ENCODE measurements around the gene PPIG.
"Not testable (repeated sequence)": the region's sequence is repeated elsewhere in the genome, so short reads cannot be mapped to it uniquely, and the experiment has no call there.

DNA sequence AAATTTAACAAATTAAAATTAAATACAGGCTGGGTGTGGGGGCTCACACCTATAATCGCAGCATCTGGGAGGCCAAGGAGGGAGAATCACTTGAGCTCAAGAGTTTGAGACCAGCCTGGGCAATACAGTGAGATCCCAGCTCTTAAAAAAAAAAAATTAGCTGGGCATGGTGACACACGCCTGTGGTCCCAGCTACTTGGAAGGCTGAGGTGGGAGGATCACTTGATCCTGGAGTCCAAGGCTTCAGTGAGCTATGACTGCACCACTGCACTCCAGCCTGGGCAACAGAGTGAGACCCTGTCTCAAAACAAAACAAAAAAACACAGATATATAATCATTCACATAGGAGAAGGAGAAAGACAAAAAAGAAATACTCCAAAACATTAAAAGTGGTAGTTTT, 44.7 kb upstream of the PPIG start:
- not testable (repeated sequence) for TF ChIP-seq POLR2A (IDR thresholded peaks at IDR 0.05; ENCODE audit: extremely low read depth, insufficient read length); MYC (IDR thresholded peaks at IDR 0.05; ENCODE audit: low read depth, low read length)
- TF ChIP-seq, protein P1, sequence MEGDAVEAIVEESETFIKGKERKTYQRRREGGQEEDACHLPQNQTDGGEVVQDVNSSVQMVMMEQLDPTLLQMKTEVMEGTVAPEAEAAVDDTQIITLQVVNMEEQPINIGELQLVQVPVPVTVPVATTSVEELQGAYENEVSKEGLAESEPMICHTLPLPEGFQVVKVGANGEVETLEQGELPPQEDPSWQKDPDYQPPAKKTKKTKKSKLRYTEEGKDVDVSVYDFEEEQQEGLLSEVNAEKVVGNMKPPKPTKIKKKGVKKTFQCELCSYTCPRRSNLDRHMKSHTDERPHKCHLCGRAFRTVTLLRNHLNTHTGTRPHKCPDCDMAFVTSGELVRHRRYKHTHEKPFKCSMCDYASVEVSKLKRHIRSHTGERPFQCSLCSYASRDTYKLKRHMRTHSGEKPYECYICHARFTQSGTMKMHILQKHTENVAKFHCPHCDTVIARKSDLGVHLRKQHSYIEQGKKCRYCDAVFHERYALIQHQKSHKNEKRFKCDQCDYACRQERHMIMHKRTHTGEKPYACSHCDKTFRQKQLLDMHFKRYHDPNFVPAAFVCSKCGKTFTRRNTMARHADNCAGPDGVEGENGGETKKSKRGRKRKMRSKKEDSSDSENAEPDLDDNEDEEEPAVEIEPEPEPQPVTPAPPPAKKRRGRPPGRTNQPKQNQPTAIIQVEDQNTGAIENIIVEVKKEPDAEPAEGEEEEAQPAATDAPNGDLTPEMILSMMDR (IDR thresholded peaks at IDR 0.05; ENCODE audit: low read depth, low read length) = not testable (repeated sequence)
- TF ChIP-seq, protein P2, sequence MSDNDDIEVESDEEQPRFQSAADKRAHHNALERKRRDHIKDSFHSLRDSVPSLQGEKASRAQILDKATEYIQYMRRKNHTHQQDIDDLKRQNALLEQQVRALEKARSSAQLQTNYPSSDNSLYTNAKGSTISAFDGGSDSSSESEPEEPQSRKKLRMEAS (IDR thresholded peaks at IDR 0.05; ENCODE audit: low read depth, low read length) = not testable (repeated sequence)

Measured in NB4 (cell line).